Adrenal gland (tissue), 12 donors: Measurements from ENCODE around the gene ADRA1B. TPM values are rescaled to one million over a fixed set of nuclear protein-coding genes. Genes with fewer than 3 reads are reported as not detected.

ENCODE experiments used
- DNase-seq, 7 donors: peaks; one replicate each; pipeline ENCODE4 v3.0.0-alpha.2; 2019 to 2020
- H3K27ac ChIP-seq, 5 donors: fragments of 200-600 bp; sonication (generic) in 4 of 5; 1 replicate in 3 of 5; 2 replicates in 2 of 5; pipeline versions ENCODE4 v1.5.1 to v1.8.0; 2016 to 2020; ENCODE audit warnings: mild to moderate bottlenecking in 1 of 5
- H3K27me3 ChIP-seq: fragments of 200-600 bp; 2 replicates; pipeline ENCODE4 v1.8.0; 2021
- H3K36me3 ChIP-seq, 2 donors: fragments of 200-600 bp; replicated peaks in 1 of 2; 1 replicate in 1 of 2; 2 replicates in 1 of 2; pipeline versions ENCODE4 v1.5.1 to v1.8.0; 2018 to 2022
- H3K4me1 ChIP-seq, 2 donors: fragments of 200-600 bp; replicated peaks in 1 of 2; 1 replicate in 1 of 2; 2 replicates in 1 of 2; pipeline versions ENCODE4 v1.5.1 to v1.8.0; 2018 to 2021
- H3K4me3 ChIP-seq, 4 donors: fragments of 200-600 bp; sonication (generic) in 3 of 4; one replicate each; pipeline ENCODE4 v1.5.1; 2016 to 2018
- H3K9me3 ChIP-seq, 3 donors: fragments of 200-600 bp; sonication (generic) in 1 of 3; replicated peaks in 1 of 3; 1 replicate in 2 of 3; 2 replicates in 1 of 3; pipeline versions ENCODE4 v1.5.1 to v1.8.0; 2016 to 2021
- CTCF ChIP-seq, 6 experiments: fragments of 450-650 bp in 4 of 6; fragments of 200-600 bp in 2 of 6; sonication (generic) in 1 of 6; IDR thresholded peaks; 1 replicate in 5 of 6; 2 replicates in 1 of 6; pipeline versions ENCODE4 v1.5.1 to v1.8.0; 2016 to 2021; ENCODE audit warnings: antibody characterized with exemption in 6 of 6, mild to moderate bottlenecking in 2 of 6, moderate library complexity in 1 of 6
- POLR2A ChIP-seq, 2 donors: fragments of 450-650 bp; IDR thresholded peaks; one replicate each; pipeline ENCODE4 v1.6.1; 2017; ENCODE audit warnings: antibody characterized with exemption in 2 of 2, mild to moderate bottlenecking in 2 of 2, moderate library complexity in 1 of 2
- WGBS, 4 donors: extraction: QIAGEN DNeasy Blood & Tissue Kit in 2 of 4; methylation state at CpG; one replicate each; pipeline versions ENCODE4 v1.1.5 to v1.1.7; 2013 to 2017; 5-methylcytosine and 5-hydroxymethylcytosine counted together
- intact Hi-C, 2 donors: fragments of 100-400 bp; cut with DNase I; formaldehyde crosslinking; loops; one replicate each; pipeline versions ENCODE4 v1.14.1 to v1.15.0; 2022 to 2023
- polyA plus RNA-seq, 3 donors: library from polyadenylated mRNA; stranded (reverse); fragments of 200-250 nt in 2 of 3; fragments of 350-450 nt in 1 of 3; fragmentation: Illumina TruSeq in 1 of 3; extraction: RNeasy Lipid Tissue Mini Kit (QIAGEN cat#74804) in 1 of 3; gene quantifications; one replicate each; pipeline ENCODE4 v1.2.3, GENCODE V29; 2013 to 2014
- total RNA-seq, 9 donors: library from RNA; depleted of rRNA in 4 of 9; stranded (reverse); fragments of >200 nt in 4 of 9; fragments of 120-200 nt in 1 of 9; fragmentation: NEBNext Ultra II Directional in 1 of 9; extraction: Animal tissue kit (Norgen Biotek cat#: 25700) in 1 of 9; gene quantifications; one replicate each; pipeline versions ENCODE4 v1.1.0 to v1.2.4, GENCODE V29; 2013 to 2023
- donor health status: healthy with polysubstance abuse.
- donor health status: Bipolar disorder and iron deficiency.
- donor health status: DM: yes; HTN: yes; CAD: no.
- donor health status: DM: no; HTN: no; CAD: no.
- donor health status: DM: no; HTN: no; CAD: no.
- donor health status: DM: yes; HTN: yes; CAD: no.

Gene ADRA1B
- total and polyA plus RNA-seq, 12 donors, result 0.67 to 12.1 (median 4.2) TPM; not detected in 1

GRCh38 chr5:159906463-159906862 is 9.8 kb upstream of the ADRA1B start:
- TF ChIP-seq POLR2A (IDR thresholded peaks at IDR 0.05), result no peak
- H3K4me1 ChIP-seq, result no peaks in the 10 kb centered on the region
- no peaks in the 10 kb centered on the region for H3K9me3 ChIP-seq
- no peak overlapping the region for H3K27ac ChIP-seq
- no peaks in the 10 kb centered on the region for H3K36me3 ChIP-seq
- no peak overlapping the region for H3K4me3 ChIP-seq
- intact Hi-C loops, result no loop called here
- H3K27me3 ChIP-seq, result peaks cover 4% of the 10 kb centered on the region
- DNase-seq, result no peak
- 88 to 96% (median 92%) methylated on average over 2 of the region's 2 CpGs for WGBS, 4 donors

- DNase-seq, result no peak
- intact Hi-C loops, result no loop called here
- WGBS, 4 donors, result 55 to 67% (median 64%) methylated on average over 3 of the region's 3 CpGs
- Histone ChIP-seq H3K36me3 (no peaks in the 10 kb centered on the region), H3K4me3 (no peak overlapping the region), H3K4me1 (peaks cover 0 to under 1% of the 10 kb centered on the region in 2 donors), H3K9me3 (no peaks in the 10 kb centered on the region), H3K27ac (peak overlapping the region in 1 of 5 donors; percentile 37), H3K27me3 (peaks cover 4% of the 10 kb centered on the region)
- TF ChIP-seq POLR2A (IDR thresholded peaks at IDR 0.05) (no peak), CTCF (IDR thresholded peaks at IDR 0.05) (no peak)
Observed at GRCh38 chr5:159906943-159907342, 9.3 kb upstream of the ADRA1B start.

GRCh38 chr5:159907689-159908590 is 8.3 kb upstream of the ADRA1B start:
- Histone ChIP-seq H3K27ac (peak overlapping the region in 1 of 5 donors; percentile 30), H3K4me3 (no peak overlapping the region), H3K27me3 (peaks cover 4% of the 10 kb centered on the region), H3K9me3 (no peaks in the 10 kb centered on the region), H3K4me1 (peaks cover 8 to 10% of the 10 kb centered on the region in 2 donors), H3K36me3 (no peaks in the 10 kb centered on the region)
- TF ChIP-seq POLR2A (IDR thresholded peaks at IDR 0.05), result no peak
- no peak for TF ChIP-seq CTCF (IDR thresholded peaks at IDR 0.05)
- DNase-seq, result no peak
- intact Hi-C loops, result no loop called here
- WGBS, 4 donors, result 60 to 72% (median 67%) methylated on average over 7 of the region's 7 CpGs

- no peak for DNase-seq
- intact Hi-C loops, result no loop called here
- Histone ChIP-seq H3K27ac (peak overlapping the region in 1 of 5 donors; percentile 30), H3K9me3 (no peaks in the 10 kb centered on the region), H3K27me3 (peaks cover 2% of the 10 kb centered on the region), H3K4me3 (no peak overlapping the region), H3K36me3 (no peaks in the 10 kb centered on the region), H3K4me1 (peaks cover 9 to 16% of the 10 kb centered on the region in 2 donors)
- WGBS, 4 donors, result 65 to 88% (median 80%) methylated on average over 5 of the region's 5 CpGs
- TF ChIP-seq POLR2A (IDR thresholded peaks at IDR 0.05) (no peak), CTCF (IDR thresholded peaks at IDR 0.05) (no peak)
Observed at GRCh38 chr5:159908591-159908940, 7.7 kb upstream of the ADRA1B start.
